ENCODE results near the gene TOR1AIP2.

DNA sequence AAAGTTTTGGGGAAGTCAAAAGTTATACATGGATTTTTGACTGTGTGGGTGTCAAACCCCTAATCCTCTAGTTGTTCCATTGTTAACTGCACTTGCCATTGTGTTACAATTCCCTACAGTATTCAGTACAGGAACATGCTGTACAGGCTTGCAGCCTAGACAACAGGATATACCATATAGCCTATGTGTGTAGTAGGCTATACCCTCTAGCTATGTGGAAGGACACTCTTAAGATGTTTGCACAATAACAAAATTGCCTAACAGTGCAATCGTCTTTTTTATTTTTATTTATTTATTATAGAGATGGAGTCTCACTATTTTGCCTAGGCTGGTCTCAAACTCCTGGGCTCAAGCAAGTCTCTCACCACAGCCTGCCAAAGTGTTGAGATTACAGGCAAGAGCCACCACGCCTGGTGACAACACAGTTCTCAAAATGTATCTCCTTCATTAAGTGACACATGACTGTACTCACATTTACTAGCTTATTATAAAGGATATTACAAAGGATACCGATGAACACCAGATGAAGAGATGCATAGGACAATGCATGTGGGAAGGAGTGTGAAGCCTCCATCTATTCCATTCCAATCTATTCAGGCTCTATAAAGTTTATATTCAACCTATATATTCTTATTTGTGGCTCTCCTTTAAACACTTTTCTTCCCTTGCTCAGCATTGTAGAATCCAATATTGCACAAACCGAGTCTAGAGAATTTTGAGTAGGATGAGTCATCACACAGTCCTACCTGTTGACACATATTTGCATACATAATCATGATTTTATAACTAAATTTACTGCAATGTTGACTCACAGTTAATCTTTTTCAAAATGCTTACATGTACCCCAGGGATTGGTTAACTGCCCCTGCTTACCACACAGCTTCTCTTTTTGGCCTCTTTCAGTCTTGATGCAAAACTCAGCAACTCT lies 48.6 kb upstream of the TOR1AIP2 start:
- TF ChIP-seq, protein P1, sequence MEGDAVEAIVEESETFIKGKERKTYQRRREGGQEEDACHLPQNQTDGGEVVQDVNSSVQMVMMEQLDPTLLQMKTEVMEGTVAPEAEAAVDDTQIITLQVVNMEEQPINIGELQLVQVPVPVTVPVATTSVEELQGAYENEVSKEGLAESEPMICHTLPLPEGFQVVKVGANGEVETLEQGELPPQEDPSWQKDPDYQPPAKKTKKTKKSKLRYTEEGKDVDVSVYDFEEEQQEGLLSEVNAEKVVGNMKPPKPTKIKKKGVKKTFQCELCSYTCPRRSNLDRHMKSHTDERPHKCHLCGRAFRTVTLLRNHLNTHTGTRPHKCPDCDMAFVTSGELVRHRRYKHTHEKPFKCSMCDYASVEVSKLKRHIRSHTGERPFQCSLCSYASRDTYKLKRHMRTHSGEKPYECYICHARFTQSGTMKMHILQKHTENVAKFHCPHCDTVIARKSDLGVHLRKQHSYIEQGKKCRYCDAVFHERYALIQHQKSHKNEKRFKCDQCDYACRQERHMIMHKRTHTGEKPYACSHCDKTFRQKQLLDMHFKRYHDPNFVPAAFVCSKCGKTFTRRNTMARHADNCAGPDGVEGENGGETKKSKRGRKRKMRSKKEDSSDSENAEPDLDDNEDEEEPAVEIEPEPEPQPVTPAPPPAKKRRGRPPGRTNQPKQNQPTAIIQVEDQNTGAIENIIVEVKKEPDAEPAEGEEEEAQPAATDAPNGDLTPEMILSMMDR (conservative IDR thresholded peaks at IDR 0.05; ENCODE audit: low read length), result no peak
- TF ChIP-seq EZH2phosphoT487 (IDR thresholded peaks at IDR 0.05; ENCODE audit: borderline replicate concordance, low read depth, low read length), result no peak
